H1 (cell line): Measurements from ENCODE around the gene RUFY1. TPM values are rescaled to one million over a fixed set of nuclear protein-coding genes. Genes with fewer than 3 reads are reported as not detected.

ENCODE experiments used
- CHD1 ChIP-seq: IDR thresholded peaks from 2 replicates; pipeline ENCODE4 v1.6.1; 2012; ENCODE audit warnings: low read depth, low read length, improper control_type of control experiment
- CHD7 ChIP-seq: fragments of 300-600 bp; sonication (generic); IDR thresholded peaks from 2 replicates; pipeline ENCODE4 v1.7.1; 2012; ENCODE audit warnings: low read length, moderate library complexity, mild to moderate bottlenecking, inconsistent platforms; ENCODE audit not compliant: insufficient replicate concordance
- CREB1 ChIP-seq: IDR thresholded peaks from 2 replicates; pipeline ENCODE4 v1.6.1; 2012; ENCODE audit warnings: inconsistent platforms
- SP1 ChIP-seq: IDR thresholded peaks from 2 replicates; pipeline ENCODE4 v1.6.1; 2011; ENCODE audit warnings: low read depth, low read length
- polyA plus RNA-seq, 7 experiments: library from polyadenylated mRNA; depleted of rRNA in 3 of 7; stranded (reverse) in 5 of 7; unstranded in 2 of 7; fragments of >200 nt in 5 of 7; fragments of 200-250 nt in 2 of 7; gene quantifications; 1 replicate in 5 of 7; 2 replicates in 1 of 7; 4 replicates in 1 of 7; pipeline versions ENCODE4 v1.2.1 to v1.2.3, GENCODE V29; 2011 to 2013; ENCODE audit warnings: missing spikeins in 2 of 7, mixed read lengths in 2 of 7
- total RNA-seq: library from RNA; stranded (reverse); fragmentation: NEBNext Ultra II Directional; extraction: Animal tissue kit (Norgen Biotek cat#: 25700); gene quantifications from 2 replicates; pipeline ENCODE4 v1.2.1, GENCODE V29; 2021

Gene RUFY1
- total and polyA plus RNA-seq, 2 of the 8 experiments (the other 6 are each of a cell fraction or from before 2014, with no cell fraction given) = 22.4 to 29.5 TPM

GRCh38 chr5:179504600-179505396, 45.6 kb upstream of the RUFY1 start (continued):
- TF ChIP-seq CHD7 = no peak
- TF ChIP-seq CHD1 = no peak
- TF ChIP-seq CREB1 = no peak
- no peak for TF ChIP-seq SP1
